SK-N-DZ (cell line): Measurements from ENCODE around the gene CARD19.

Source experiments
- DNase-seq: peaks from one replicate; pipeline ENCODE4 v3.0.0-alpha.2; 2015; ENCODE audit warnings: low spot score

CARD19 gene

GRCh38 chr9:93117924-93118862 lies 22.2 kb downstream of the CARD19 start:
- no peak for DNase-seq

GRCh38 chr9:93118863-93119702 lies 23.1 kb downstream of the CARD19 start:
- DNase-seq = no peak

- DNase-seq = no peak
Measured at GRCh38 chr9:93119703-93119952, 23.6 kb downstream of the CARD19 start.

GRCh38 chr9:93119953-93120845 lies 24.2 kb downstream of the CARD19 start:
- DNase-seq = peak; percentile 60

- no peak for DNase-seq
Measured at GRCh38 chr9:93120846-93121315, 24.9 kb downstream of the CARD19 start.

- DNase-seq = no peak
Measured at GRCh38 chr9:93121316-93122241, 25.6 kb downstream of the CARD19 start.

- no peak for DNase-seq
Measured at GRCh38 chr9:93122721-93123221, 26.8 kb downstream of the CARD19 start.

GRCh38 chr9:93123561-93124283 lies 27.7 kb downstream of the CARD19 start:
- no peak for DNase-seq

- DNase-seq = no peak
Measured at GRCh38 chr9:93124793-93125192, 28.8 kb downstream of the CARD19 start.

- DNase-seq = no peak
Measured at GRCh38 chr9:93125331-93125894, 29.4 kb downstream of the CARD19 start.

- no peak for DNase-seq
Measured at GRCh38 chr9:93126151-93126781, 30.2 kb downstream of the CARD19 start.

GRCh38 chr9:93126825-93127368 lies 30.9 kb downstream of the CARD19 start:
- no peak for DNase-seq

- DNase-seq = no peak
Measured at GRCh38 chr9:93127395-93127911, 31.4 kb downstream of the CARD19 start.

- DNase-seq = no peak
Measured at GRCh38 chr9:93128011-93128714, 32.1 kb downstream of the CARD19 start.

GRCh38 chr9:93128715-93129224 lies 32.8 kb downstream of the CARD19 start:
- DNase-seq = no peak

GRCh38 chr9:93129286-93129685 lies 33.3 kb downstream of the CARD19 start:
- no peak for DNase-seq
